ENCODE results near the gene DPF3.
A peak's percentile ranks its signal among the peaks of the same experiment; 100 is the strongest.

Gene DPF3

DNA sequence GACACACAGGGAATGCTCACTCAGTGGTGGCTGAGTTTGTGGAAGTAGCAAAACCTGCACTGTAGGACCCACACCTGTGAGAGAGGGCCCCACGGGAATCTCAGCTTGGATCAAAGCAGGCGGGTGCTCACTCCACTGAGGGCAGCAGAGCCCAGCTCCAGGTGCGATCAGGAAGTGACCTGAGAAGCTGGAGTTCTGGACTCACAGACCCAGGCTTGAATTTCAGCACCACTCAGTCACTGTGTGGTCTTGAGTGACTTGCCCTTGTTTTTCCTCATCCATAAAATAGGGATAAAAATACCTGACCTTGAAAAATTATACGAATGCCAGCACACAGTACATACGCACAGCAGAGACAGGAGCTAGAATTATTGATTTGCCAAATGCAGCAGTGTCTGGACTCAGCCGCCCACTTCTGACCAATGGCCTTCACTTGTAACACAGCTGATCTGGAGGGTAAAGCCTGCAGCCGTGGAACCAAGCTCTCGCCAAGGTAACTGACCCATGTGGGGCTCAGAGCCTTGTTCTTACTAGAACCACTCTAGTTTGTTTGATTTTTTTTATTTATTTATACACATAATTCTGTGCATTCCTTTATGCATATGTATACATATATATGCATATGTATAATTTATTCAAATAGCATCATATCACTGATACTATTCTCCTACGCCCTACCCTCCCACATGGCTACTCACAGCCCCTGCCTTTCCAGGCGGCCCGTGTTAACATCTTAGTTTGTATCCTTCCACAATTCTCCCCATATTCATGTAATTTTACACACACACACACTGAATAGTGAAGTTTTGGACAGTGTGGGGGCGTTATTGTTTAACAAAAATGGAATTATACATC is 53.9 kb downstream of the DPF3 start:
- no peak for DNase-seq (ENCODE audit: low read depth)

DNA sequence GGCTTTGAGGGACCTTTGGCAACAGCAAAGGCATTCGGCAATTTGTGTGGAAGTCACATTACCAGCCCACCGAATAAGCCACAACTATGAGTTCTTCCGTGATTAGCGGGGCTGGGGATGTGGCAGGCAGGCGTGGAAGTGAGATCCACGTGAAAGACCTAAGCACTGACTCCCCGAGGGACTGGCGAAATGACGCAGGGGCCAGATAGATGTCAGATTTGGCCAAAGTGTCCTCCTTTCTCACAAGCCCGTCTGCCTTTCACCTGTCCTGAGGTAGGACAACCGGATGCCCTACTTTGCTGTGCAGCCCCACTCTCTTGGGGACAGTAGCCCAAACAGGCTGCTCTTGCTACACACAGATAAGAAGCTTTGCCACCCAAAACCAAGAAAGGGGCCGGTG is 54.5 kb downstream of the DPF3 start:
- DNase-seq (ENCODE audit: low read depth), result no peak

DNA sequence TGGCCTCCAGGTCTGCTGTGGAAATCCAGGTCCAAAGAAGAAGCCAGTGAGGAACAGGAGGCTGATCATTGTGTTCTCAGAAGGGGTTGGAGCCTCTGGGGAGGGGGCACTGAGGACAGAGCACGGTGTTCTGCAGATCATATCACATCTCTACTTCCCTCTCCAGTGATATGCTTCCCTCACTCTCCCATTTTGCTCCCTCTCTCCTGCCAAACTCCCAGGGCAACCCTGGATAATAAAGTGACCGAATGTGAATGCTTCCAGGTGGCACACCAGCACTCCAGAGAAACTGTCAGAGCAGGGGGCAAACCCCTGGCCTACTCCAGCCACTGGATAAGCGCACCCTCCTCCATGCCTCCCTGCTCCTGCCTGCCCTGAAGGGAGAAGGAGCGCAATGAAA is 57.8 kb downstream of the DPF3 start:
- no peak for DNase-seq (ENCODE audit: low read depth)

DNA sequence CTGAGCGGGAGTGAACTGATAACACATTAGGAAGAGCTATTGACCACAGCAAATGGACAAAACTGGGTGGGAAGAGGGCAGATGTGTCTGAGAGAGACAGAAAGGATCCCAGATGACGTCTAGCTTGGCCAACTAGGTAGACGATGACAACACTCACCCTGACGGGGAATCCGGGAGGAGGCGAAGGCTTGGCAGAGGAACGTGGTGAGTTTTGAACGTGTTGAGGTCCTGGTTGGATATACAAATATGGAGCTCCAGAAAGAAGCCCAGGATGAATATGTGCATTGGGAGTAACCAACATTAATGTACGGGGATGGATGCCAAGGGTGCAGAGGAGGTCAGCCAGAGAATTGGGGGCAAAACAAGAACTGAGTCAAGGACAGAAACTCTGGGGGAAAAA is 60.7 kb downstream of the DPF3 start:
- no peak for DNase-seq (ENCODE audit: low read depth)

DNA sequence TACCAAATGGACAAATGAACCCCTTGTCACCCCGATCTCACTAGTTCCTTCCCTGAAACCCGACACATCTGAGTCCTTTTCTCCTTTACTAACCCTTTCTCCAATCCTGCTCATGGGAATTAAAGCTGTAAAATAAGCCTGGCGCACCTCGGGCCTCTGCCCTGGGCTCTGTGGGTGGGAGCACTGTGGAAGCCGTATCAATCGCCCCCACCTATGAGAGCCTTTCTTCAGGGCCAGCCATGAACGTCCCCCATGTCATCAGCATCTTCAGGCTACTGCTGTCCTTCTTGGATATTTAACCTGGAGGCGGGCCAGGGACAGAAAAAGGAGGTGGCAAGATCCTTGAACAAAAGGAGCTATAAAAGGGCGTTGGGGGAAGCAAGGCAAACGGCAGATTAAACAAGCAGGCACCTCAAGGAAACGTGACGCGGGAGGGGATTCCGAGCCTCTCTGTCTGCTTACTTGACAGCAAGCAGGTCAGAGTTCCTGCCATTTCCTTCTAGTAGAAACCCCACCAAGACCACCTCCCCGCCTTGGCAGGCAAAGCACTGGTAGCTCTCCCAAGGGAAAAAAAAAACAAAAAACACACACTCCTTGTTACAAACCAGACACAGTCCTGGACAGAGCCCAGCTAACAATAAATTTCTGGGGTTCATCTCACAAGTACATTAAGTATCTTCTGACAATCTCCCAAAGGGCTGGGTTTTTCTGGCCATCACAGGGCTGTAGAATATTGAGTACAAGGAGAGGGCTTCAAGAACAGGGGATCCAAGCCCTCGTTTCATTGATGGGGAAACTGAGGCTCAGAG is 62.9 kb downstream of the DPF3 start:
- DNase-seq (ENCODE audit: low read depth), result no peak

DNA sequence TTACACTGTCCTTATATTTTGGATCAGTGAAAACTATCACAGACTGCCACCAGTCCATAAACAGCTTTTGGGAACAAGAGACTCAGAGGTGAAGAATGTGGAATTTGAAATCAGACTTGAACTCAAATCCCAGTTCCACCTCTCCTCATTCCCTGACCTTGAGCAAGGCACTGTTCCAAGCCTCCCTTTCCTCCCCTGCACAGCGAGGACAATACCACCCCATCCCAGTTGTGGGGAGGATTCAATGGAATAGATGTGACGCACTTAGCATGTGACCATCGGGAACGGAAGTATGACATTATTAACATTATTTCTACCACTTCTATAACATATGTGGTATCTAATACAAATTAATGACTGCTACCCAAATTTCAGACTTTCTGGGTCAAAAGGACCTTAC is 63.5 kb downstream of the DPF3 start:
- DNase-seq (ENCODE audit: low read depth), result no peak

DNA sequence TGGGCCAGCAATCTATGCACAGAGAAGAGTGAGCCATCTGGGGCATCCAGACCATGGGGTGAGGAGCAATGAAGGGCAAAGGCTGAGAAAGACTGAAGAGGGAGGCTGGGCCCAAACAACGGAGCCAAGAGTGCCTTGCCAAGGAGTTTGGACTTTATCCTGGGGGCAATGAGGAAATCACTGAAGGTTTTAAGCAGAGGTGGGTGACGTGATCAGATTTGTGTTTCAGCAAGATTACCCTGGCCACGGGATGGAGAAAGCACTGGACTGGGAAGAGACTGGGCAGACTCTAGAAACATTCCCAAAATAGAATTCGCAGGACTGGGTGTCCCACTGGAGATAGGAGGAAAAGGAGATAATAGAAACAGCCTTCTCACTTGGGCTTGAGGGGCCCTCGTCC is 65.3 kb downstream of the DPF3 start:
- no peak for DNase-seq (ENCODE audit: low read depth)

DNA sequence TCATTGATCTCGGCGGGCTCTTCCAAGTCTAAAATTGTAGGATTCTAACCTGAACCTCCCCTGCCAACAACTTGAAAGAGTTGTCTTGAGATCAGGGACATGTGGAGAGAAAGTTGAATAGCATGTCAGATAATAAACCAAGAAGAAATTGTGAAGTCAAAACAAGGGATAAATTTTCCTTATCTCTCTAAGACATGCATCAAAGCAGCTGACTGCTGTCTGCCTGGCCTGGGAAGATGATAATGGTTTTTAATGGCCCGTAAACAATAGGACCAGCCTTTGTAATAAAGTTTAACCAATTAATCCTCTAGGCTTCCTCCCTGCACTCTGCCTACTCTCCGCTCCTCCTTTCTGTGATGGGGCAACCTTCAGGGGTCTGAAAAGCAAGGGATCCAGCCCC is 67.9 kb downstream of the DPF3 start:
- DNase-seq (ENCODE audit: low read depth), result no peak

DNA sequence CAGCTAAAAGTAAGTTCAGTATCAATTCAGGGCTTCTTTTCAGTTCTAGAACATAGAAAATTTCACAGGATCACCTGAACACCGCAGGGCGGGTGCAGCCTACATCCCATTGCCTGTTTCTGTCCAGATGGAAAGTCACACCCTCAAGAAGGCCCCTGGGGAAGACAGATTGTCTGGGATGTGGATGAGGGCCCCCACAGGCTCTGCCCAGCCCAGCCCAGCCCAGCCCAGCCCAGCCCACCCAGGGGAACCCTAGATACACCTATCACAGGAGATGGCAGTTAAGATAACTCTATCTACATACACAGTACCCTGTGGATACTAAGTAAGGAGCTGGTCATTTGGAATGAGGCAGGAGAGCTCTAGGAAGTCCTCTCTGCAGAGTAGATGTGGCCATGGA is 68.4 kb downstream of the DPF3 start:
- DNase-seq (ENCODE audit: low read depth), result no peak

DNA sequence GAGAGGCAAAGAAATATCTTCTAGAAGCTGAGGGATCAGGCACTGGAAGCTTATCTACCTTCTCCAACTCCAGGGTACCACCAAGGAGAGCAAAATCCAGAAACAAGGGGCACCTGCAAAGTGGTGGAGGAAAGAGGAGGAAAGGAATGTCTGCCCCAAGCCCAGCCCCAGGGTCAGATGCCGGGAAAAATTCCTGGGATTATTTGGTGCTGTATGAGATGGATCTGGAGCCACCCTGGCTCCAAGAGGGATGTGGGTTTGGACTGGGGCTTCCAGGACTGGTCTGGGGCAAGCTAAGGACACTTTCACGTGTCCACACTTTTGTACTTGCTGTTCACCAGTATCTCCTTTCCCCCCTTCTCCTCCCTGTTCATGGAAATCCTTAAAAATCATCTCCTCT is 69.8 kb downstream of the DPF3 start:
- DNase-seq (ENCODE audit: low read depth), result no peak

DNA sequence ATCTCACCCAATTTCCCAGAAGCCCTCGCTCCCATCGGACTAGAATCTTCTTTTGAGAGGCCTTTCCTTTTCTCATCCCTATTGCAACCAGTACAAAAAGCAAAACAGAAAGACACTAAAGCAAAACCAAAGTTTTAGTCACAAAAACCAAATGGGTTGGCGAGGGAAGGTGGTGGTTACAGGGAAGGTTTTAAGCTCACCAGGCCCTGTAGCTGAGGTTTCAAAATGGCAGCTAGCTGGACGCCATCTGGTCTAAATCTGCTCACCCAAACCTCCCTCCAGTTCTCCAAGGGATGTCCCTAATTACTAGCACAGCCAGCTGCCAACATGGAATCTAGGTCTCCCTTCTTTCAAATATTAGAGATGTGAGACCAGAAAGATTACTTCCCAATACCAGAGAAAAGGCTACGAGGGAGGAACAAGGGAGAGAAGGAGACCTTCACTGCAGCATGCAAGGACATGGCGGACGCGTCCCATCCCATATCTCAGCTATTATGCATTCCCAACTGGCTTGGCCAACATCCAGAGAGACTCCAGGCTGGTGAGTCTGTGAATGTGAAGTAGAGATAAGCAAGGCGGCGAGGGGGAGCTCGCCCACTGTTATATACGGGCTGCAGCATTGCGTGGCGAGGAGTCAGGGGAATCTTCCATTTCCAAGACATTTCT is 70.8 kb downstream of the DPF3 start:
- no peak for DNase-seq (ENCODE audit: low read depth)

DNA sequence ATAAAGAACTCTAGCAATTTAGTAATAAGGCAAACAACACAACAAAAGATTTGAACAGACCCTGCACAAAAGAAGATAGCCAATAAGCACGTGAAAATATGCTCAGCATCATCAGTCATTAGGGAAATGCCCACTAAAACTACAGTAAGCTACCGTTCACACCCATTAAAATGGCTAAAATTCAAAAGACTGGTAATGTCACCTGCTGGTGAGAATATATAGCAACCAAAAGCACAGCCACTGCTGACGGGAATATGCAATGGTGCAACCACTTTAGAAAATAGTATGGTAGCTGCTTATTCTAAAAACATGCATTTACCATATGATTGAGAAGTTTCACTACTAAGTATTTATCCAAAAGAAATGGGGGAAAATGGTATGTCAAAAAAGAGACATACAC is 74.9 kb downstream of the DPF3 start:
- DNase-seq (ENCODE audit: low read depth), result no peak

DNA sequence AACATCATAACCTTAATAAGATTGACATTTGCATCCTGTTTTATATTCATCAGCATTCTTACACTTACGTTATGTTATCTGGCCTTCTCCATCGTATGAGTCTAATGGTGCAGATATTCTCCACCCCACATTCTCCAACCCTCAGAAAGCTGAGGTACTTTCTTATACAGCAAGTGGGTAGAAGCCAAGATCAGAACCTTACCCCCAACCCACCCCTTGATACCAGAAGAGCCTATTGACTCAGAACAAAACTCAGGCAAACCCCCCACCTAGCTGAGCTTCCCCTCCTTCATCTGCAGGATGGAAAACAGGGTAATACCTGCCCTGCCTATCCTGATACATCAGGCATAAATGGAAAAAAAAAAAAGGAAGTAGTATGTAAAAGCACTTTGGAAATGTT is 77.6 kb downstream of the DPF3 start:
- no peak for DNase-seq (ENCODE audit: low read depth)

DNA sequence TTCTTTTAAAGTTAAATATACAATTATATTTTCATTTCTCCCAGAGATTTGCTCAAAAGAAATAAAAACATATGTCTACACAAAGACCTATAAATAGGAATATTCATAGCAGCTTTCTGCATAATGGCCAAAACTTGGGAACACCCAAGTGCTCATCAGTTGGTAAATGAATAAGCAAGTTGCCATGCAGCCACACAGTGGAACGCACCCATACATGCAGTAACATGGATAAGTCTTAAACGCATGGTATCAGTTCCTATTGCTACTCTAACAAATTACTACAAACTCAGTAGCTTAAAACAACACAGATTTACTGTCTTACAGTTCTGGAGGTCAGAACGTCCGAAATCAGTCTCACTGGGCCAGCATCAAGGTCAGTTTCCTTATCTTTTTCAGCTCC is 78.5 kb downstream of the DPF3 start:
- DNase-seq (ENCODE audit: low read depth), result no peak

DNA sequence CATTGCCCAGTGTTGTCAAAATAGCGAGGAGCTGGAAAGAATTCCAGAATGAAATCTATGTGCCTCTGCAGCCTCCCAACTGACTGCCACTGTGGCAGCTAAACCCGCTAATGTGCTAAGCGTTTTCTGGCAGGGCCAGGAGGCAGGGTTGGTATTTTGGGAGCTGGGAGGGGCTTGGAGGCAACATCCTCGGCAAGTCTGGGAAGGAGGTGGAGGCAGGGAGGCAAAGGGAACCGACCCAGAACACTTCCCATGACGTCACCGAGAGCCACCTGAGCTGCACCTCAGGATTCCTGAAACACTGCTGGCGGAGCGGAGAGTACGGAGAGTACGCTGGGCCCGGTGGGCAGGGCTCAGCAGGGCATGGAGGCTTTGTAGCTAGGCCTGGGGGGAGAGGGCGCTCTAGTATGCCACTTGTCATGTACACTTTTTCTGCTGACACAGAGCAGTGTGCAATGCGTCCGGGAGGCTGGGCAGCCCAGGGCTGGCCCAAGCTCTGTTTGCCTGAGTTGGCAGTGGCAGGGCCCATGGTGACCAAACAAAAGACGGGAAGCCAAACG is 81.5 kb downstream of the DPF3 start:
- DNase-seq (ENCODE audit: low read depth), result no peak

DNA sequence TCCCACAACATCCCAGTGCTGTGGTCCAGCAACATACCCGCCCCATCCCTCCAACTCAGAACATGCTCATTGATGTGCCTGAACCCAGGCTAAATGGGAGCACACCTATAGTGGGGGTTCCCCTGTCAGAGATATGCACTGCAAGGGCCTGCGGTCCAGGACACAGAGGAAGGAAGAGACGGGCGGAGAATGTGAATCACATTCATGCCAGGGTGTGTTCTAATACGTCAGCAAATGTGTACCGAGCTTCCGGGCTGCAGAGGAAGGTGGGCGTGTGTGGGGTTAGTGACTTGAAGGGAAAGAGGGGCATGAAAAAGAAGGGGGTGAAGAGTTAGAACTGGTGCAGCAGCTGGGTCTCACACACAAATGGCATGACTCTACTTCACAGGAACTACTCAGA is 83.7 kb downstream of the DPF3 start:
- DNase-seq (ENCODE audit: low read depth), result peak; percentile 48

DNA sequence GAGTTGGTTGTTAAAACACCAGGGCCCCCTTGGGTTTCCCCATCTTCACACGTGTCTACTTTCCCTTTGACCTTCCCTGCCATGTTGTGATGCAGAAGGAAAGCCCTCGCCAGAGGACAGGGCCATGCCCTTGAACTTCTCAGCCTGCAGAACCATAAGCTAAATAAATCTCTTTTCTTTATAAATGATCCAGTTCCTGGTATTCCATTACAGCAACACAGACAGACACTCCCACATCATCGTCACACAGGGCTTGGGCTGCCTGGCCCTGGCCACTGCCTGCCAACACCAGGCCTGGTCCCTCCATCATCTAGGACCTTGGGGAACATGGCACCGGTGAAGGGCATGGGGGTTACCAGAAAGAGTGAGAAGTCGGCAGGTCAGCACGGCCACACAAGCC is 84.8 kb downstream of the DPF3 start:
- no peak for DNase-seq (ENCODE audit: low read depth)

DNA sequence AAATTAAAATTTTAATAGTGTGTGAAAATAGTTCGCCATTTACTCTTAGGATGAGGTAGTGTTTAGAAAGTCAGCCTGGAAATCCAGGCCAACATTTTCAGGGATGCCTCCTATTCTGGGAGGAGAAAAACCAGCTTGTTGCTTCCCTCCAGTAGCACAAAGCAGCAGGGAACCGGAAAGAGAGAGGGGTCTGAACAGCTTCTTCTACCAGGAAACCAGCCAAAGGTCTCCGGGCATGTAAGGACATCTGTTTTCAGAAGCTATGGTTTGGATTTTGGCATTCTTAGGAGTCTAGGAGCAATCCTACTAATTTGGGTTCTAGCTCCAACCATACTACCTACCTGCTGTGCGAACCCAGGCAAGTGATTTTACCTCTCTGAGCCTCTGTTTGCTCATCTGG is 85.3 kb downstream of the DPF3 start:
- DNase-seq (ENCODE audit: low read depth), result no peak

DNA sequence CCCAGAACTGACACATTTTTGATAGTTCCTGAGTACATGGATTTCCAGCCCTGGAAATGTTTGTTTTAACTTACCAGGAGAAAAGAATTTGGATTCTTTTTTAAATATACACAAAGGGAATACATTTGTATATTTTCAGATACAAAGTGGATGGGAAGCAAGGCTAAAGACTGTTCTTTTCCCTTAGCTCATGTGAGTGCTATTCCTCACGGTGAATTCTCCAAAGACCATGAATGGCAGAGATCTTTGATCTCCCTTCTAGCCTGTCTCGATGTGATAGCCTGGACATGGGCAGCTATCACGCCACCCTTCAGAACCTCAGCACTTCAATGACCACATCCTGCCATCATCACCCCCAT is 91.3 kb downstream of the DPF3 start:
- DNase-seq (ENCODE audit: low read depth), result no peak

DNA sequence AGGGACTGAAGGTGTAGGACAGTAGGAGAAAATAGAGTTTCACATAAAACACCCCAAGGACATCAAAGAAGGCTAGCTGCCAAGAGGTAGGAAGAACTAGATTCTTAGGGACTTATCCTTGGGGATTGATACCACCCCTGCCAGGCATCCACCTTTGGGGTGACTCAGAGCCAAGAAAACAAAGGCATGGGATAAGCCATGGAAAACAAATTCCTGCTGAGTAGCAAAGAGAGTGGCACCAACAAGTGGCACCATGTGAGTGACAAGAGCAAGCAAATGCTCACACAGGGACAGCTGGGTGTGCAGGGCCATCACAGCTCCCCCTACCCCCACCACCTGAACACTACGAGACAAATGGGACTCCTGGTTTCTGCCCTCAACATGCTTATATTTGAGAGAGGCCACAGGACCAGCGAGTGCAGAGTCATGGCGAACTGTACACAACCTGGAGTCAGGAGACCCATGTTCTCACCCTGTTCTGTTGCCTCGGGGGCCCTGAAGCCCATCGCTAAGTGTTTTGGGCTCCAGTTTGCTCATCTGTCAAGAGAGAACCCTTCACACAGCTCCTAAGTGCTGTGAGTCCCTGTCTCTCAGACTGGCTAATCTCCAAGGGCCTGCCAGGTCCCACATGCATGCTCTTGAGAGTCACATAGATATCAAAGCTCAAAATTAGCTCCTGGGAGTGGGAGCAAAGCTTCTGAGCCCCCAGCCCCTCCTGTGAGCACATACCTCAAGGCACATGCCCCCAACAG is 91.9 kb downstream of the DPF3 start:
- no peak for DNase-seq (ENCODE audit: low read depth)

DNA sequence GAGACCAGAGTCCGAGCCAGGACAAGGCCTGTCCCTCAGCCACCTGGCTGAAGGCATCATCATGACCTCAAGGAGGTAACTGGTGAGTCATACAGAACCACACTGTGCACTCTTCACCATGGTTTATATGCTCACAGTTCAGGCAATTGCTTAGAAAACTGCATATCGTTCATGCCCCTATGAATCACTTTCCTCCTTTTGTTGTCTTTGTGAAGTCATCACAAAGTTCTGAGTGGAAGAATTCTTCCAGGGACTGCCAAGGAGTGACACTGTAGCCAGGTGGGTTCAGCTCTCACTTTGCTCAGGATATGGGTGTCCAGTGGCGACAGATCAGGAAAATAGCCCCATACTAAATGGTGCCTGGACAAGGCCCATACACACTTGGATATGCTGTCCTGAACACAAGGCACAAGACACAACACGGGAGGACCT is 92.5 kb downstream of the DPF3 start:
- no peak for DNase-seq (ENCODE audit: low read depth)

DNA sequence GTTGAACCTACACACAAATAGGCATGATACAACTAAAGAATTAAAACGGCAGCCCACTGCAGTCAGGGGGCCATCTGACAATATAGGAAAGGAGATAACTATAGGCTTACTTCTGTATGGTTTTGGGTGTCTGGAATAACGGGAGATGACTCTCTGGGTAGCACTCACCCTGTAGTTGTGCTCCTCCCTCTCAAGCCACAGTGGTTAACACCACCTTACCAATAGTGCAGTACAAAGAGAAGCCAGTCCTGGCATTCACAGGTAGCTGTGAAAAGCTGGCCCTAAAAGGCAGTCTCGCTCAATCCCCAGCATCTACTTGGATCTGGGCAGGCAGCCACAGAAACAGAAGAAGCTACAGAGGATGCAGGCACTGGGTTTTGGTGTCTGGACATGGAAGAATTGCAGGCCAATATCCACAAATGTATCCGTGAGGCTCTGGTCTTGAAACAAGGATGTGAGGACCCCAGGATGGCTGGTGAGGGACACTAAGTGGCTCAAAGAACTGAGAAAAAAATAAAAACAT is 93.0 kb downstream of the DPF3 start:
- no peak for DNase-seq (ENCODE audit: low read depth)

All from activated T-cell treated with anti-CD3 and anti-CD28 coated beads for 24 hours (primary cell).